Measurements from ENCODE around the gene NACC2. TPM values are rescaled to one million over a fixed set of nuclear protein-coding genes. Genes with fewer than 3 reads are reported as not detected.

NACC2 gene
- total and polyA plus RNA-seq, 2 donors (not counting 1 experiment from before 2014, with no cell fraction given): 12.3 to 18.2 TPM

- Histone ChIP-seq H3K27me3 (ENCODE audit: control insufficient read depth, insufficient read depth, low read length) (no peaks in the 10 kb centered on the region), H3K4me3 (replicated peaks in 1 of 4; ENCODE audit: control extremely low read depth in 1 of 4, insufficient read depth in 1 of 4, low read depth in 3 of 4, low read length in 4 of 4) (peak overlapping the region; percentile 10 to 44 (median 20)), H3K27ac (ENCODE audit: insufficient read depth, low read length) (peak overlapping the region; percentile 66), H3K9ac (ENCODE audit: insufficient read depth, low read length) (peak overlapping the region; percentile 32), H3K79me2 (ENCODE audit: control insufficient read depth, insufficient read depth, low read length) (no peaks in the 10 kb centered on the region), H3K9me3 (ENCODE audit: control insufficient read depth, insufficient read depth, low read depth, low read length) (no peaks in the 10 kb centered on the region), H3K36me3 (ENCODE audit: control insufficient read depth, insufficient read depth, low read length) (peaks cover 4% of the 10 kb centered on the region), H3K4me2 (ENCODE audit: extremely low read depth, insufficient read depth, low read length) (peak overlapping the region; percentile 89), H4K20me1 (ENCODE audit: control insufficient read depth, extremely low read depth, insufficient read depth, low read length) (no peaks in the 10 kb centered on the region), H2AFZ (ENCODE audit: low read length) (peak overlapping the region; percentile 7), H3K4me1 (ENCODE audit: control insufficient read depth, extremely low read depth, insufficient read depth, low read length) (peaks cover 13% of the 10 kb centered on the region)
- TF ChIP-seq, protein P1, sequence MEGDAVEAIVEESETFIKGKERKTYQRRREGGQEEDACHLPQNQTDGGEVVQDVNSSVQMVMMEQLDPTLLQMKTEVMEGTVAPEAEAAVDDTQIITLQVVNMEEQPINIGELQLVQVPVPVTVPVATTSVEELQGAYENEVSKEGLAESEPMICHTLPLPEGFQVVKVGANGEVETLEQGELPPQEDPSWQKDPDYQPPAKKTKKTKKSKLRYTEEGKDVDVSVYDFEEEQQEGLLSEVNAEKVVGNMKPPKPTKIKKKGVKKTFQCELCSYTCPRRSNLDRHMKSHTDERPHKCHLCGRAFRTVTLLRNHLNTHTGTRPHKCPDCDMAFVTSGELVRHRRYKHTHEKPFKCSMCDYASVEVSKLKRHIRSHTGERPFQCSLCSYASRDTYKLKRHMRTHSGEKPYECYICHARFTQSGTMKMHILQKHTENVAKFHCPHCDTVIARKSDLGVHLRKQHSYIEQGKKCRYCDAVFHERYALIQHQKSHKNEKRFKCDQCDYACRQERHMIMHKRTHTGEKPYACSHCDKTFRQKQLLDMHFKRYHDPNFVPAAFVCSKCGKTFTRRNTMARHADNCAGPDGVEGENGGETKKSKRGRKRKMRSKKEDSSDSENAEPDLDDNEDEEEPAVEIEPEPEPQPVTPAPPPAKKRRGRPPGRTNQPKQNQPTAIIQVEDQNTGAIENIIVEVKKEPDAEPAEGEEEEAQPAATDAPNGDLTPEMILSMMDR (conservative IDR thresholded peaks at IDR 0.05 in 1 of 2, IDR thresholded peaks at IDR 0.05 in 1 of 2; ENCODE audit: low read depth in 1 of 2, low read length in 2 of 2): peak; percentile 19 to 37
- no peak for TF ChIP-seq EZH2 (IDR thresholded peaks at IDR 0.05; ENCODE audit: low read length, missing control alignments)
- peak; percentile 21 to 49 for DNase-seq (ENCODE audit: low read depth in 2 of 2)
These were observed 15.3 kb upstream of the NACC2 start for GRCh38 chr9:136110082-136111061.

DNA sequence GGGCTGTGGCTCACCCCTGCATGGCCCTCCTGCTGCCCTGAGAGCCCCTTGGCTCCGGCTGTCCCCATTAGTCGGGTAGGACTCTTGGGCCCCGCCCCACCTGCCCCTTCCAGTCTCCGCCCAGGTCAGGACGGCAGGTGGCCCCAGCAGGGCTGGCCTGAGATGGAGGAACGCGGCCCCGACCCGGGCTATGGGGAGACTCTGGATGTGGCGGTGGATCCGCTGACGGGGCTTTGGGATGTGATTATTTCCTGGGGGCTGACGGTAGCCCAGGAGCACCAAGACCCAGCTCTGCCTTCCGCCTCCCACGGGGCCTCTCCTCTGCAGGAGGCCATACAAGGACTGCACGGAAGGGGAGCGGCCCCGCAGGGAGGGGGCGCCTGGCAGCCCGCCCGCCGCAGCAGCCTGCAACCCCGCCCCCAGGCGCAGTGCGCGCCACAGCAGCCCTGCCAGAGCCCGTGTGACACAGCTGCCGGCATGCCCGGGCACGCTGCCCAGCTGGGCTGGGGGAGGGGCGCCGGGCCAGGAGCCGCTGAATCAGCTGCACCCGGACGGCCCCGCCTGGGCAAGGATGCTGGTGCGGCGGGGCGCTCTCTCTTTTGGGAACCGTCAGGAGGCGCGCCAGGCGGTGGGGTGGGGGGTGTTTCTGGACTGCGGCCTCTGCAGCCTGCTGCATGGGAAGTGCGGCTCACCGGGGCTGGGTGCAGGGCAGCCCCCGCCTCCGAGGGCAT is 14.4 kb upstream of the NACC2 start:
- H3K36me3 ChIP-seq (ENCODE audit: control insufficient read depth, insufficient read depth, low read length): no peaks in the 10 kb centered on the region
- no peaks in the 10 kb centered on the region for H3K79me2 ChIP-seq (ENCODE audit: control insufficient read depth, insufficient read depth, low read length)
- no peak for TF ChIP-seq EZH2 (IDR thresholded peaks at IDR 0.05; ENCODE audit: low read length, missing control alignments)
- TF ChIP-seq, protein P1 (conservative IDR thresholded peaks at IDR 0.05 in 1 of 2, IDR thresholded peaks at IDR 0.05 in 1 of 2; ENCODE audit: low read depth in 1 of 2, low read length in 2 of 2): peak in 1 of 2 donors; percentile 1
- H3K9me3 ChIP-seq (ENCODE audit: control insufficient read depth, insufficient read depth, low read depth, low read length): no peaks in the 10 kb centered on the region
- H3K4me3 ChIP-seq (replicated peaks in 1 of 4; ENCODE audit: control extremely low read depth in 1 of 4, insufficient read depth in 1 of 4, low read depth in 3 of 4, low read length in 4 of 4): peak overlapping the region in 3 of 4 experiments; percentile 11 to 44 (median 29)
- H2AFZ ChIP-seq (ENCODE audit: low read length): no peak overlapping the region
- peaks cover 18% of the 10 kb centered on the region for H3K4me1 ChIP-seq (ENCODE audit: control insufficient read depth, extremely low read depth, insufficient read depth, low read length)
- H3K9ac ChIP-seq (ENCODE audit: insufficient read depth, low read length): peak overlapping the region; percentile 32
- no peaks in the 10 kb centered on the region for H3K27me3 ChIP-seq (ENCODE audit: control insufficient read depth, insufficient read depth, low read length)
- peak; percentile 87 to 92 for DNase-seq (ENCODE audit: low read depth in 2 of 2)
- peak overlapping the region; percentile 89 for H3K4me2 ChIP-seq (ENCODE audit: extremely low read depth, insufficient read depth, low read length)
- no peaks in the 10 kb centered on the region for H4K20me1 ChIP-seq (ENCODE audit: control insufficient read depth, extremely low read depth, insufficient read depth, low read length)
- peak overlapping the region; percentile 66 for H3K27ac ChIP-seq (ENCODE audit: insufficient read depth, low read length)

Data from fibroblast of lung (primary cell).